GM10266 (cell line): ENCODE data around the gene CD244.

Source experiments
- DNase-seq: peaks from one replicate; pipeline ENCODE4 v3.0.0; 2012; ENCODE audit errors: extremely low spot score
- TF ChIP-seq, protein P1 (sequence below): IDR thresholded peaks from 2 replicates; pipeline ENCODE4 v1.5.1; 2012; ENCODE audit warnings: mild to moderate bottlenecking, low read depth; ENCODE audit not compliant: control insufficient read depth, insufficient read depth; ENCODE audit errors: missing control alignments

Gene CD244

DNA sequence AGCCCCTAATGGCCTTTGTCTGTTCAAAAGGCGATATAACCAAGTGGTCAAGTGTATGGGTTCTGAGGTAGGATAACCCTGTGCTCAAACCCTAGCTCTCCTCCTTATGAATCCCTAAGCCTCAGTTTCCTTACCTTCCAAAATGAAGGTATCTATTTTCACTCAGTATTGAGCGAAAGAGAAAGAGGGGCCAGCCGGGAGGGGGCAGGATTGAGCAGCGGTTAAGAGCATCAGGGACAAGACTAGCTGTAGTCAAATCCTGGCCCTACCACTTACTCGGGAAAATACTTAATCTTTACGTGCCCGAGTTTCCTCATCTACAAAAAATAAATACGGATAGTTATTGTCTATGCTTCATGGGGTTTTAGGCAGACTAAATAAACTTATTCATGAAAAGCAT is 41.1 kb downstream of the CD244 start:
- TF ChIP-seq, protein P1, sequence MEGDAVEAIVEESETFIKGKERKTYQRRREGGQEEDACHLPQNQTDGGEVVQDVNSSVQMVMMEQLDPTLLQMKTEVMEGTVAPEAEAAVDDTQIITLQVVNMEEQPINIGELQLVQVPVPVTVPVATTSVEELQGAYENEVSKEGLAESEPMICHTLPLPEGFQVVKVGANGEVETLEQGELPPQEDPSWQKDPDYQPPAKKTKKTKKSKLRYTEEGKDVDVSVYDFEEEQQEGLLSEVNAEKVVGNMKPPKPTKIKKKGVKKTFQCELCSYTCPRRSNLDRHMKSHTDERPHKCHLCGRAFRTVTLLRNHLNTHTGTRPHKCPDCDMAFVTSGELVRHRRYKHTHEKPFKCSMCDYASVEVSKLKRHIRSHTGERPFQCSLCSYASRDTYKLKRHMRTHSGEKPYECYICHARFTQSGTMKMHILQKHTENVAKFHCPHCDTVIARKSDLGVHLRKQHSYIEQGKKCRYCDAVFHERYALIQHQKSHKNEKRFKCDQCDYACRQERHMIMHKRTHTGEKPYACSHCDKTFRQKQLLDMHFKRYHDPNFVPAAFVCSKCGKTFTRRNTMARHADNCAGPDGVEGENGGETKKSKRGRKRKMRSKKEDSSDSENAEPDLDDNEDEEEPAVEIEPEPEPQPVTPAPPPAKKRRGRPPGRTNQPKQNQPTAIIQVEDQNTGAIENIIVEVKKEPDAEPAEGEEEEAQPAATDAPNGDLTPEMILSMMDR: peak; percentile 36
- no peak for DNase-seq

DNA sequence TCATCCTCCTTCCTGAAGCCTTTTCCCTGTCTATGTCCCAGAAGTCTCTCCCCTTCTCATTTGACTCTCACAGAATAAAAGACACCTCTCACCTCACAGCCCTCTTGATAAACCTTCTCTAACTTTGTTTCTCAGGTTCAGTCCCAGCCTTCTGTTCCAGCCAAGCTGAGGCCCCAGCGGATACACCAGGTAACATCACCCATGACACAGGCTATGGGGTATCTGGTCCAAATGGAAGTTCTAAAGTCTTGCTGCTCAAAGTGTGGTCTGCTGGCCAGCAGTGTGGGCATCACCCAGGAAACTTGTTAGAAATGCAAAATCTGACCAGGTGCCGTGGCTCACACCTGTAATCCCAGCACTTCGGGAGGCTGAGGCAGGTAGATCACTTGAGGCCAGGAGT is 43.5 kb downstream of the CD244 start:
- TF ChIP-seq, protein P1: no peak
- no peak for DNase-seq

DNA sequence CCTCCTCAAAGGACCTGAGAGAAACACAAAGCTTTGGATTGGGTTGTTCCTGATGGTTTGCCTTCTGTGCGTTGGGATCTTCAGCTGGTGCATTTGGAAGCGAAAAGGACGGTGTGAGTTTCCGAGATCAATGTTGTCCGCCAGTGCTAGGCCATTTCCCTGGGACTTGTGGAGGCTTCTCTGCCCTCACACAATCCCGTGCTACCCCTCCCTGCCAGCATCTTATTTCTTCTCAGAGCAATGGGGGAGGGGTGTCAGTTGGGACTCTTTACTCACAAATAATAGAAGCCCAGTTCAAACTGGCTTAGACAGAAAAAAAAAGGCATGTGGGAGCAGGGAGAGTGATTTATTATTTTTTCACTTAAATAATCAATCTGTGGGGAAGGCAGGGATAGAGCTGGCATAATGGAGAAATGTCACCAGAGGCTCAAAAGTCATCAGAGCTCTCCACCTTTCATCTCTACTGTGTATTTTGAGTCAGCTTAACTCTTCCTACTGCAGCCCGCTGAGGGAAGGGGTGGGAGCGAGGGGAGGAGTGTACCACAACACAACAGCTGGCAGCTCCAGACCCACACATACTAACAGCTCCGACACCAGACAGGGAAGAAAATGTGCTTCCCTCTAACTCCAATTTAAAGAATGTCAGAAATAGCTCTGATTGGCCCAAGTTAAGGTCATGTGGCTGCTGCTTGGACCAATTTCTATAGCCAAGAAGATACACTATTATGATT is 44.3 kb downstream of the CD244 start:
- TF ChIP-seq, protein P1: no peak
- no peak for DNase-seq

DNA sequence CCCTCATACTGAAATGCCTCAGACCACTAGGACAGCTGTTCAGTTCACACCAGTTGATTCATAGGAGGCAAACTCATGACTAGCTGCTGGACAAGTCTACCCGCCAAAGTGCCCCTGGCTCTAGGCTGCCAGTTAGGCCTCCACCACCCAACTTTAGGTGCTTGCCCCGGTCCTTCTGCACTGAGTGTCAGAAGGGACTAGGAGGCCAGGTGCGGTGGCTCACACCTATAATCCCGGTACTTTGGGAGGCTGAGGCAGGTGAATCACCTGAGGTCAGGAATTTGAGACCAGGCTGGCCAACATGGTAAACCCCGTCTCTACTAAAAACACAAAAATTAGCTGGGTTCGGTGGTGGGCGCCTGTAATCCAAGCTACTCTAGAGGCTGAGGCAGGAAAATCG is 47.8 kb downstream of the CD244 start:
- DNase-seq: no peak
- TF ChIP-seq, protein P1: no peak

DNA sequence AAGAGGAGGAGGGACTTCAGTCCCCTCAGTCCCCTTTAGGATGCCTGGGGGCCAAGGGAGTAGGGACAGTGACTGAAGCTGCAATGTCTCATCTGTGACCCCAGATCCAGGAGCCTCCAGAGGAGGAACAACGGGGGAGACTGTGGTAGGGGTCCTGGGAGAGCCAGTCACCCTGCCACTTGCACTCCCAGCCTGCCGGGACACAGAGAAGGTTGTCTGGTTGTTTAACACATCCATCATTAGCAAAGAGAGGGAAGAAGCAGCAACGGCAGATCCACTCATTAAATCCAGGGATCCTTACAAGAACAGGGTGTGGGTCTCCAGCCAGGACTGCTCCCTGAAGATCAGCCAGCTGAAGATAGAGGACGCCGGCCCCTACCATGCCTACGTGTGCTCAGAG is 48.4 kb downstream of the CD244 start:
- no peak for DNase-seq
- TF ChIP-seq, protein P1: no peak

DNA sequence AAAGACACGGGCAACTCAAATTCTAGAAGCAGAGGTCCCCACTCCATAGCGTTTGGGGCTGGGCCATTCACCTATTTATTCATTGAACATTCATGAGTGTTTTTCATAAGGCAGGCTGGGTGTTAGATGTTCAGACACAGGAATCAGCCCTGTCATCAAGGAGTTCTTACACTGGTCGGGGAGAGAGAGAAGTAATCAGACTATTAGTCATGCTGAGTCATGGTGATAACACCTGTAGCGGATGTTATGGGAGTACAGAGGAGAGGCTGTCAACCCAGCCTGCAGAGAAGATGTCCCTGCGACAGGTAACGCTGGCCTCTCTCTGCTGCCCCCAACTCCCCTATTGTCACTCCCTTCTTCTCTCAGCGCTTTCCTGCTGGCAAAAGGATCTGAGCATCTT is 49.5 kb downstream of the CD244 start:
- no peak for DNase-seq
- TF ChIP-seq, protein P1: no peak

DNA sequence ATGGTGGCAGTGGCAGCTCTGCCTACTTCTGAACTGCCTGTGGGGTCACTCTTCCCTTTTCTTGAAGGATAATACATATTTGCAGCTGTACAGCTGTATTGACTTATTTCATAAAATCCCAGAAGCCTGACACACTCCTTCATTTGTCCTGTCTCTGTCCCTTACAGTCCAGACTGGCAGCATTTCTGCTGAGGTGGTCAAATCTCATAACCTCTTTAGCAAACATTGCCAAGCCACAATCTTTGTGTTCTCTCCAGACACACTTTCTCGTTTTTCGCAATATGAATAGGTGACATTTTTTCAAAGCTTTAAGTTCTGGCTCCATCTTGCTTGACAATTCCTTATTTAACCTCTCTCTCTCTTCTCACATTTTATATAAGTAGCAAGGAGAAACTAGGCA is 51.5 kb downstream of the CD244 start:
- TF ChIP-seq, protein P1: no peak
- no peak for DNase-seq
